Cardiac fibroblast (primary cell): ENCODE measurements around the gene L3MBTL2.

Experiments used
- DNase-seq, 2 donors: peaks; one replicate each; pipeline versions ENCODE4 v3.0.0 to v3.0.0-alpha.2; 2010; ENCODE audit warnings: low read depth in 2 of 2
- H3K4me3 ChIP-seq, 2 donors: replicated peaks in 1 of 2; 1 replicate in 1 of 2; 2 replicates in 1 of 2; pipeline ENCODE4 v1.5.1; 2011; ENCODE audit warnings: low read depth in 2 of 2, low read length in 2 of 2, mild to moderate bottlenecking in 2 of 2, moderate library complexity in 1 of 2
- TF ChIP-seq, protein P1 (sequence below): IDR thresholded peaks from one replicate; pipeline ENCODE4 v1.5.1; 2011; ENCODE audit warnings: low read depth, mild to moderate bottlenecking, low read length, inconsistent platforms

Gene L3MBTL2

GRCh38 chr22:41206719-41207118 lies 1.6 kb downstream of the L3MBTL2 start:
- H3K4me3 ChIP-seq, result no peak overlapping the region
- no peak for DNase-seq
- TF ChIP-seq, protein P1, sequence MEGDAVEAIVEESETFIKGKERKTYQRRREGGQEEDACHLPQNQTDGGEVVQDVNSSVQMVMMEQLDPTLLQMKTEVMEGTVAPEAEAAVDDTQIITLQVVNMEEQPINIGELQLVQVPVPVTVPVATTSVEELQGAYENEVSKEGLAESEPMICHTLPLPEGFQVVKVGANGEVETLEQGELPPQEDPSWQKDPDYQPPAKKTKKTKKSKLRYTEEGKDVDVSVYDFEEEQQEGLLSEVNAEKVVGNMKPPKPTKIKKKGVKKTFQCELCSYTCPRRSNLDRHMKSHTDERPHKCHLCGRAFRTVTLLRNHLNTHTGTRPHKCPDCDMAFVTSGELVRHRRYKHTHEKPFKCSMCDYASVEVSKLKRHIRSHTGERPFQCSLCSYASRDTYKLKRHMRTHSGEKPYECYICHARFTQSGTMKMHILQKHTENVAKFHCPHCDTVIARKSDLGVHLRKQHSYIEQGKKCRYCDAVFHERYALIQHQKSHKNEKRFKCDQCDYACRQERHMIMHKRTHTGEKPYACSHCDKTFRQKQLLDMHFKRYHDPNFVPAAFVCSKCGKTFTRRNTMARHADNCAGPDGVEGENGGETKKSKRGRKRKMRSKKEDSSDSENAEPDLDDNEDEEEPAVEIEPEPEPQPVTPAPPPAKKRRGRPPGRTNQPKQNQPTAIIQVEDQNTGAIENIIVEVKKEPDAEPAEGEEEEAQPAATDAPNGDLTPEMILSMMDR, result no peak

DNA sequence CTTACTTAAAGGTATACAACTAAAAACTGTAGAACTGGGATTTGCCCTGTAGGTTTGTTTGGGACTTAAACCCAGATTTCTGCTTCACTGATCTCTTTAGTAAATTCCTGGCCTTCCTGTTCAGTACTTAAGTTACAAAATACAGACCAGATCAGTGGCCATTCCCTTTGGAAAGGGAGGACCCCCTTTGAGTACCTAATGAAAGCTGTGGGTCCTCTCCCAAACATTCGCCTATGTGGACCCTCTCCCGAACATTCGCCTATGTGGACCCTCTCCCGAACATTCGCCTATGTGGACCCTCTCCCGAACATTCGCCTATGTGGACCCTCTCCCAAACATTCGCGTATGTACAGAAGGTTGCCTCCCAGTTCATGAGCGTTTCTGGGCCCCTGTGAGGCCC lies 10.3 kb downstream of the L3MBTL2 start:
- no peak for DNase-seq
- H3K4me3 ChIP-seq, result no peak overlapping the region
- TF ChIP-seq, protein P1, result no peak

- H3K4me3 ChIP-seq, result peak overlapping the region in 1 of 2 donors; percentile 30
- no peak for DNase-seq
- TF ChIP-seq, protein P1, result no peak
These were observed 10.8 kb downstream of the L3MBTL2 start for GRCh38 chr22:41215926-41216325.

GRCh38 chr22:41216984-41217383 lies 11.9 kb downstream of the L3MBTL2 start:
- TF ChIP-seq, protein P1, result no peak
- DNase-seq, result peak; percentile 32 to 40
- H3K4me3 ChIP-seq, result peak overlapping the region; percentile 15 to 40

DNA sequence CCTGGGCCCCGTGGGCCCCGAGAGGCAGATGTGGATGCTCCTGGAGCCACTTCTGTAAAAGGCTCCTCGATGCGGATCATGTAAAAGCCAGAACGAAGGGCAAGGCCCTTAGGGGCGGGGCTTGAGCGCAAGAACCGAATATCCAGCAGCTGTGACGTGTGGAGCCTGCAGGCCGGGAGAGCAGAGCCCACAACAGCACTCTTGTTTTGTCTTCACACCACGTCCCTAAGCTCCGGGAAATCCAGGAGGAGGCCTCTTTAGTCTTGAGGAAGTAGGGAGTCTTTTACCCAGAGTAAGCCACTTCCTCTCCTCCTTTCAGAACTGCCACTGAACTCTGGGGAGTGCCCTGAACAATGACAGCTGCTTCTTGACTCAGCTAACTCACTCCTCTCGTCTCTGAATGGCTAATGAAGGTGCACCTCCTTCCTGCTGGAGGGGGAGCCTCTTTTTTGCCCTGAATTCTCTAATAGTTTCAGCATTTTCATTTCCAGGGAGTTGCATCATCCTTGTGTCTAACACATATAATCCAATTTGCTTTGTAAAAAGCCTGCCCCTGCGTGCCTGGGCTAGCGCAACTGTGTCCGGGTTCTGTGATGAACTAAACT lies 12.5 kb downstream of the L3MBTL2 start:
- TF ChIP-seq, protein P1, result no peak
- H3K4me3 ChIP-seq, result peak overlapping the region; percentile 15 to 40
- peak; percentile 92 to 93 for DNase-seq

GRCh38 chr22:41222846-41223507 lies 17.9 kb downstream of the L3MBTL2 start:
- no peak for DNase-seq
- TF ChIP-seq, protein P1, result no peak
- H3K4me3 ChIP-seq, result no peak overlapping the region

- DNase-seq, result no peak
- TF ChIP-seq, protein P1, result no peak
These were observed 18.4 kb downstream of the L3MBTL2 start for GRCh38 chr22:41223535-41223934.

More at GRCh38 chr22:41223535-41223934, 18.4 kb downstream of the L3MBTL2 start:
- no peak overlapping the region for H3K4me3 ChIP-seq
